ENCODE data around the gene CDH4.
"Not testable (repeated sequence)": the region's sequence is repeated elsewhere in the genome, so short reads cannot be mapped to it uniquely, and the experiment has no call there.

CDH4 gene

GRCh38 chr20:61378694-61379355 lies 126.8 kb downstream of the CDH4 start:
- in situ Hi-C loops (cut with MboI; ENCODE audit: low sequenced_read_pairs): no loop called here

- in situ Hi-C loops (cut with MboI; ENCODE audit: low sequenced_read_pairs): no loop called here
Measured at GRCh38 chr20:61379898-61380544, 128.0 kb downstream of the CDH4 start.

- in situ Hi-C loops (cut with MboI; ENCODE audit: low sequenced_read_pairs): no loop called here
Measured at GRCh38 chr20:61380545-61380915, 128.5 kb downstream of the CDH4 start.

- in situ Hi-C loops (cut with MboI; ENCODE audit: low sequenced_read_pairs): no loop called here
Measured at GRCh38 chr20:61382194-61382593, 130.1 kb downstream of the CDH4 start.

GRCh38 chr20:61385296-61385695 lies 133.2 kb downstream of the CDH4 start:
- in situ Hi-C loops (cut with MboI; ENCODE audit: low sequenced_read_pairs): no loop called here

GRCh38 chr20:61385731-61386130 lies 133.7 kb downstream of the CDH4 start:
- in situ Hi-C loops (cut with MboI; ENCODE audit: low sequenced_read_pairs): no loop called here

GRCh38 chr20:61387204-61387953 lies 135.3 kb downstream of the CDH4 start:
- in situ Hi-C loops (cut with MboI; ENCODE audit: low sequenced_read_pairs): no loop called here

- in situ Hi-C loops (cut with MboI; ENCODE audit: low sequenced_read_pairs): no loop called here
Measured at GRCh38 chr20:61387954-61388348, 135.9 kb downstream of the CDH4 start.

- in situ Hi-C loops (cut with MboI; ENCODE audit: low sequenced_read_pairs): no loop called here
Measured at GRCh38 chr20:61389077-61389476, 137.0 kb downstream of the CDH4 start.

GRCh38 chr20:61391185-61391584 lies 139.1 kb downstream of the CDH4 start:
- in situ Hi-C loops (cut with MboI; ENCODE audit: low sequenced_read_pairs): no loop called here

- in situ Hi-C loops (cut with MboI; ENCODE audit: low sequenced_read_pairs): no loop called here
Measured at GRCh38 chr20:61391812-61392520, 139.9 kb downstream of the CDH4 start.

- in situ Hi-C loops (cut with MboI; ENCODE audit: low sequenced_read_pairs): no loop called here
Measured at GRCh38 chr20:61394088-61394799, 142.2 kb downstream of the CDH4 start.

GRCh38 chr20:61396262-61396848 lies 144.3 kb downstream of the CDH4 start:
- in situ Hi-C loops (cut with MboI; ENCODE audit: low sequenced_read_pairs): no loop called here

- in situ Hi-C loops (cut with MboI; ENCODE audit: low sequenced_read_pairs): no loop called here
Measured at GRCh38 chr20:61397146-61397545, 145.1 kb downstream of the CDH4 start.

GRCh38 chr20:61397790-61398189 lies 145.7 kb downstream of the CDH4 start:
- in situ Hi-C loops (cut with MboI; ENCODE audit: low sequenced_read_pairs): no loop called here

GRCh38 chr20:61399433-61399832 lies 147.4 kb downstream of the CDH4 start:
- in situ Hi-C loops (cut with MboI; ENCODE audit: low sequenced_read_pairs): no loop called here

GRCh38 chr20:61400499-61400898 lies 148.4 kb downstream of the CDH4 start:
- in situ Hi-C loops (cut with MboI; ENCODE audit: low sequenced_read_pairs): no loop called here

GRCh38 chr20:61404303-61404702 lies 152.2 kb downstream of the CDH4 start:
- in situ Hi-C loops (cut with MboI; ENCODE audit: low sequenced_read_pairs): no loop called here

GRCh38 chr20:61405007-61405406 lies 152.9 kb downstream of the CDH4 start:
- in situ Hi-C loops (cut with MboI; ENCODE audit: low sequenced_read_pairs): no loop called here

GRCh38 chr20:61406773-61407172 lies 154.7 kb downstream of the CDH4 start:
- in situ Hi-C loops (cut with MboI; ENCODE audit: low sequenced_read_pairs): not testable (repeated sequence)

Measured in hTERT RPE-1 (cell line).